ENCODE data around the gene LMX1A.

LMX1A gene

DNA sequence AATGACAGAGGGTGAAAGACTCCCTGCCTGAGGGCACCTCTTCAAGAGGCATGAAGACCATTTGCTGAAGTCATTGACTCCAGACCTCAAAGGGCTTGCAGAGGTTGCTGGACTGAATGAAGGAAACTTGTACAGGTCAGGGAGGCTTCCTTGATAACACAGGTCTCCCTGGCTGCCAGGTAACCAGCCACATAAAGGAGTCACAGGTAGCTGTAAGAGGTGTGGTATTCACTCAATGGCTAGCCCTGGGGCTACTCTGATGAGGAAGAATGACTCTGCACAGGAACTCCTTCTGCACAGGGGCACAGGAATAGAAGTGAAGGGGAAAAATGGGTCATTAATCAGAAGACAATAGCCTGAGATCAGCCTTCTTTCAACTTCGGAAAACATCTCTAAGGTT lies 187.5 kb downstream of the LMX1A start:
- DNase-seq (ENCODE audit: low read depth in 2 of 2, low spot score in 1 of 2), result no peak

DNA sequence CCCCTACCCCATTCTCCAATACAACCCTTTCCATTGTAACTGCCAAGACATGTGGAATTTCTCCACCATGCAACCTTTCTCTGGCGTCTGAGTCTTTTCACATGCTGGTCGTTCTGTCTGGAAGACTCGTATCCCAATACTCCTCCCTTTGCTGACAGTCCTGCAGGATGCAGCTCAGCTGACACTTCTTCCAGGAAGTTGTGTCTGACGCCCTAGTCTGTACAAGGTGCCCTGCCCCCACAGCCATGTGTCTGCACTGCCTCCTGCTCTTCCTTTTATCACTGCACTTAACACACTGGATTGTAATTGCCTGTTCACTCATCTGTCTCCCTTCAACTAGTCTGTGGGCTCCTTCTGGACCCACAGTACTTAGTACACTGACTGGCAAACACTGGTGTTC lies 188.0 kb downstream of the LMX1A start:
- DNase-seq (ENCODE audit: low read depth in 2 of 2, low spot score in 1 of 2), result no peak

DNA sequence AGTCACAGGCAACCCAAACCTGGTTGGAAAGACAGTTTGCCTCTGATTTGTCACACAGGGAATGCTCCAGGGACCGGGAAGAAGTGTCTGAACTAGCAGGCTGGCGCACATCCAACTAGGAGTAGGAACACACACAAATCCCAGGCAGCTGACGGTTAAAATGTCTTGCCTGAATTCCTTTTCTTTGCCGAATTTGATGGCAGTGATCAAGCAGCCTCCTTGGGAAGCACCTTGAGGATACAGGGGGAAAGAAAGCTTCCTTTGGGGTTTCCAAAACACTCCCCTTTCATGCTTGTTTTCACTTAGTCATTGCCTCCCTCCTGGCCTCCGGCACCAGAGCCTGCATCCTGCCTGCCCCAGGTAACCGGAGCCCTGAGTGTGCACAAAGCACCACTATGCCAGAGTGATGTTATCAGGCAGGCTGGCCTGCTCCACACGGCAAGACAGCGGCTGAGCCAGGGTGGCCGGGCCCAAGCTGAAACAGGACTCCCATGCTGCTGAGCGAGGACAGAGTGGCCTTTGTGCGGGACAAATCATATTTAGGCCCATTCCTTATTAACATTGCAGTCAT lies 193.8 kb downstream of the LMX1A start:
- DNase-seq (ENCODE audit: low read depth in 2 of 2, low spot score in 1 of 2), result no peak

DNA sequence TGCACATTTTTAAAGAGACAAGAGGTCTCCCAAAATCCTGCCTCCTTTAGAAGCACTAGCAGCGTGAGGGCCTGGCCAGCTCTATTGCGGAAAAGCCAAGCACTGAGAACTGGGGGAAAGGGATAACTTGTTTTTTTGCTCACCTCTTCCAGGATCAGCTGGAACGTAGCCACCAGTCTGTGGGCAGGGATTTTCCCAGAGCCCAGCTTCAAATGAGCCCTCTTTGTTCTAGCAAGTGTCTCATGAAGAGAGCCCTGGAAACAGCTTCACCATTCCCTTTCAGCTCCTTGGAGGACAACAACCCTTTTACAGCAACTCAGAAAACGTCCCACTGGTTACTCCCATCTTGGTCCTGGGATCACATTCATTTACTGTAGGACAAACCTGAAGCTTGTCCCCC lies 195.4 kb downstream of the LMX1A start:
- DNase-seq (ENCODE audit: low read depth in 2 of 2, low spot score in 1 of 2), result no peak

DNA sequence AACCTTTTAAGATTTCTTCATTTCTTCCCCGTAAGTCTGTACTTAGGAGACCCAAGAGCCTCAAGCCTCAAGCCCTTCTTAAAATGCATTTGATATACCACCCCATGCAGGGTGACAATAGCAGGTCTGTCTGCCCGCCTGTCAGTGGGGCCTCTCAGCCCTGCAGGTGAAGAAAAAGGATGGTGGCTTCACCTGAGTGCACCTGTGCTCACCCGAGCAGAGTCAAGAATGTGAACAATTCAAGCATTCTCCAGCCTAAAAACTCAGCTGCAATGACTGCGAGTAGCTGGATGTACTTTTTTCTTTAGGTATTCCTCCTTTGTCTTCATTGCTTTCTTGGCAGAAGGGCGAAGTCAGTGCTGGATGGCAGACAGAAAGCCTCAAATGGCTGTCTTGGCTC lies 203.3 kb downstream of the LMX1A start:
- no peak for DNase-seq (ENCODE audit: low read depth in 2 of 2, low spot score in 1 of 2)

DNA sequence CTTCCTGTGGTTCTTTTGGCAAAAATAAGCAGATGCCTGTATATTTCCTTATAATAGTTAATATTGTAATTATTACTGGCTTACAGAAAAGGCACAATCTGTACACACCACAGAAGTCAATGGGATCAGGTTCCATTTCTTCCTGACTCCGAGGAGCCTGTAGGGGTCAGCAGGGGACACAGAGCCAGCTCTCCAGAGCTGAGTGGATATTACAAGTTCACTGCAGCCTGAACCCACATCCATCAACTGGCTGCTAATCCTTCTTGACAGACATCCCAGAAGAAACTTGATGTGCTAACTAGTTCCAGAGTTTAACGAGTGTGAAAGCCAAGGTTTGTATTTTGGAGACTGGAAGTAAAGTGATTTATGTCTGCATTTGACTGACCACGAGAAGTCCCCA lies 203.8 kb downstream of the LMX1A start:
- no peak for DNase-seq (ENCODE audit: low read depth in 2 of 2, low spot score in 1 of 2)

DNA sequence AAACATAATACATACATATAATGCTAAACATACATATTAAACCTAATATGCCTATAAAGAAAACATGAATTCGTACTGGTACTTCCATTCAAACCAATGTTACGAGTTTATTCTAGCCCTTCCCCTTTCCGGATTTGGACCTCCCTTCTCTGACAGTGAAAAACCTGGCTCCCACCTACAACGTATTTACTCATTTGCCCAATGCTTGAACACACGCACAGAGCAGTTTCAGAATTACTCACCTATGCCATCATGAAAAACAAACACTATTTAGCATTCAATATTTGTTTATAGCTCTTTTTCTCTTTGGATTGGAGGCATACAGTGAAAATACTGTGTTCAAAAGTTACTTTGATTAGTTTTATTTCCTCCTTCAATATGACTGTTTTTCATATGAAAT lies 204.4 kb downstream of the LMX1A start:
- no peak for DNase-seq (ENCODE audit: low read depth in 2 of 2, low spot score in 1 of 2)

Measured in stimulated activated CD8-positive, alpha-beta memory T cell treated with anti-CD3 and anti-CD28 coated beads, Interleukin-4, amount 100 ng/mL, for 4 hours (primary cell).